ENCODE measurements around the gene MAD2L1.

Gene MAD2L1

DNA sequence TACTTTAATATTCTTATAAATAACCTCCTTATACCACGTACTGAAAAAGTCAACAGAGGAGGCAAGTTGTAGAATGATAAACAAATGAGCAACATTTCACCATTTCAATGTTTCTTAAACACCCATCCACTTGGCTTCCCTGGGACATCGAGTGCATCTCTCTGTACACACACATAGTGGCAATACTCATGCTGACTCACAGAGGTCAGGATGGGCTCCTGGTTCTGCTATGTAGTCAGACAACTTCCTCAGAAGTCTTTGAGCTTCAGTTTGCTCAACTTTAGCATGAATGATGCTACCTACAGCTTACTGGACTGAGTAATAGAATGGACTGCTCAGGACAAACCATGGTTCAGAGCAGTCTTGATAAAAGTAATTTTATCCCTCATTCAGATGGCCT, 56.9 kb downstream of the MAD2L1 start:
- no peak for TF ChIP-seq SPI1 (IDR thresholded peaks at IDR 0.05; ENCODE audit: low read depth, low read length)
- no peak for TF ChIP-seq TAF1 (IDR thresholded peaks at IDR 0.05; ENCODE audit: low read depth, low read length)
- TF ChIP-seq PAX5 (IDR thresholded peaks at IDR 0.05; ENCODE audit: insufficient read depth, low read length, severe bottlenecking): no peak
- no peak for TF ChIP-seq POLR2AphosphoS5 (IDR thresholded peaks at IDR 0.05; ENCODE audit: low read depth, low read length)
- no peak for TF ChIP-seq POU2F2 (IDR thresholded peaks at IDR 0.05; ENCODE audit: low read depth, low read length)
- TF ChIP-seq POLR2A (IDR thresholded peaks at IDR 0.05; ENCODE audit: low read depth, low read length): no peak
- FAIRE-seq (no peak), DNase-seq (ENCODE audit: insufficient read length, low spot score) (no peak)

DNA sequence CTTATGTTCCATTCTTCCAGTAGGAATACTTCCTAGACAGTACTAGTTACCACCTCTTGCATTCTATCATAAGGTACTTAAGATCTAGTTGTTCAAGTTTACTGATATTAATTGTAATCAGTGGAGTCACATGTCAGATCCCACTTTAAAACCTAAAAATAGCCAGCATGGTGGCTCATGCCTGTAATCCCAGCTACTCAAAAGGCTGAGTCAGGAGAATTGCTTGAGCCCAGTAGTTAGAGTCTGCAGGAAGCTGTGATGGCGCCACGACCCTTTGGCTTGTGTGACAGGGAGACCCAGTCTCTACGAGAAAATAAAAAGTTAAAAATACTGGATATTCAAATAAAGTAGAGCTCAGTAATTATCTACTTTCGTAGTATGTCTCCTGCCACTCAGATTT, 57.7 kb downstream of the MAD2L1 start:
- DNase-seq (ENCODE audit: insufficient read length, low spot score) (no peak), FAIRE-seq (no peak)
- TF ChIP-seq SPI1 (IDR thresholded peaks at IDR 0.05; ENCODE audit: low read depth, low read length): no peak
- no peak for TF ChIP-seq TAF1 (IDR thresholded peaks at IDR 0.05; ENCODE audit: low read depth, low read length)
- no peak for TF ChIP-seq POLR2A (IDR thresholded peaks at IDR 0.05; ENCODE audit: low read depth, low read length)
- no peak for TF ChIP-seq POLR2AphosphoS5 (IDR thresholded peaks at IDR 0.05; ENCODE audit: low read depth, low read length)
- no peak for TF ChIP-seq POU2F2 (IDR thresholded peaks at IDR 0.05; ENCODE audit: low read depth, low read length)
- TF ChIP-seq PAX5 (IDR thresholded peaks at IDR 0.05; ENCODE audit: insufficient read depth, low read length, severe bottlenecking): no peak

- DNase-seq (ENCODE audit: insufficient read length, low spot score) (no peak), FAIRE-seq (no peak)
- TF ChIP-seq POU2F2 (IDR thresholded peaks at IDR 0.05; ENCODE audit: low read depth, low read length): no peak
- TF ChIP-seq SPI1 (IDR thresholded peaks at IDR 0.05; ENCODE audit: low read depth, low read length): no peak
These were observed 58.7 kb downstream of the MAD2L1 start for GRCh38 chr4:120007896-120008436.

- DNase-seq (ENCODE audit: insufficient read length, low spot score) (no peak), FAIRE-seq (no peak)
- no peak for TF ChIP-seq PAX5 (IDR thresholded peaks at IDR 0.05; ENCODE audit: insufficient read depth, low read length, severe bottlenecking)
- TF ChIP-seq POLR2A (IDR thresholded peaks at IDR 0.05; ENCODE audit: low read depth, low read length): no peak
- TF ChIP-seq POU2F2 (IDR thresholded peaks at IDR 0.05; ENCODE audit: low read depth, low read length): no peak
- no peak for TF ChIP-seq POLR2AphosphoS5 (IDR thresholded peaks at IDR 0.05; ENCODE audit: low read depth, low read length)
- no peak for TF ChIP-seq TAF1 (IDR thresholded peaks at IDR 0.05; ENCODE audit: low read depth, low read length)
- no peak for TF ChIP-seq SPI1 (IDR thresholded peaks at IDR 0.05; ENCODE audit: low read depth, low read length)
These were observed 59.3 kb downstream of the MAD2L1 start for GRCh38 chr4:120007191-120007871.

All from GM12891 (cell line).